Kidney epithelial cell (primary cell): ENCODE measurements around the gene SECTM1. TPM values are rescaled to one million over a fixed set of nuclear protein-coding genes. Genes with fewer than 3 reads are reported as not detected.

Experiments
- DNase-seq: peaks from one replicate; pipeline ENCODE4 v3.0.0-alpha.2; 2010; ENCODE audit warnings: low read depth
- H3K27me3 ChIP-seq: 2 replicates; pipeline ENCODE4 v1.6.0; 2011; ENCODE audit warnings: low read length; ENCODE audit not compliant: control insufficient read depth, insufficient read depth
- H3K36me3 ChIP-seq: 2 replicates; pipeline ENCODE4 v1.5.1; 2011; ENCODE audit warnings: low read length; ENCODE audit not compliant: control insufficient read depth, insufficient read depth
- H3K4me3 ChIP-seq: 2 replicates; pipeline ENCODE4 v1.5.1; 2011; ENCODE audit warnings: low read depth, mild to moderate bottlenecking, control low read depth, low read length
- CTCF ChIP-seq: IDR thresholded peaks from 2 replicates; pipeline ENCODE4 v1.5.1; 2011; ENCODE audit warnings: mild to moderate bottlenecking, moderate library complexity, low read length, control low read depth, inconsistent platforms; ENCODE audit not compliant: insufficient read depth, poor library complexity, severe bottlenecking
- total RNA-seq: library from RNA; depleted of rRNA; stranded (reverse); fragments of >200 nt; gene quantifications from 2 replicates; pipeline ENCODE4 v1.2.3, GENCODE V29; 2015

SECTM1 gene
- total RNA-seq, 1 donor from 2014 or later: not detected

- DNase-seq: no peak
- TF ChIP-seq CTCF: no peak
Observed at GRCh38 chr17:82328994-82329507, 4.5 kb downstream of the SECTM1 start.

GRCh38 chr17:82328141-82328993 is 5.2 kb downstream of the SECTM1 start:
- Histone ChIP-seq H3K36me3 (no peaks in the 10 kb centered on the region), H3K27me3 (peaks cover 28% of the 10 kb centered on the region), H3K4me3 (no peak overlapping the region)
- no peak for TF ChIP-seq CTCF
- no peak for DNase-seq

More at GRCh38 chr17:82328994-82329507, 4.5 kb downstream of the SECTM1 start:
- Histone ChIP-seq H3K4me3 (no peak overlapping the region), H3K36me3 (no peaks in the 10 kb centered on the region), H3K27me3 (peaks cover 32% of the 10 kb centered on the region)

- H3K27me3 ChIP-seq: peaks cover 27% of the 10 kb centered on the region
- TF ChIP-seq CTCF: no peak
- H3K4me3 ChIP-seq: no peak overlapping the region
- H3K36me3 ChIP-seq: no peaks in the 10 kb centered on the region
- DNase-seq: no peak
Observed at GRCh38 chr17:82327757-82328140, 5.8 kb downstream of the SECTM1 start.

- no peak for DNase-seq
- TF ChIP-seq CTCF: no peak
- H3K36me3 ChIP-seq: no peaks in the 10 kb centered on the region
- H3K4me3 ChIP-seq: no peak overlapping the region
- H3K27me3 ChIP-seq: peaks cover 28% of the 10 kb centered on the region
Observed at GRCh38 chr17:82327289-82327688, 6.3 kb downstream of the SECTM1 start.

GRCh38 chr17:82325286-82326180 is 8.0 kb downstream of the SECTM1 start:
- peaks cover 29% of the 10 kb centered on the region for H3K27me3 ChIP-seq
- TF ChIP-seq CTCF: no peak
- H3K36me3 ChIP-seq: no peaks in the 10 kb centered on the region
- no peak for DNase-seq
- no peak overlapping the region for H3K4me3 ChIP-seq
